GM18526 (cell line): Measurements from ENCODE around the gene FXYD6.

Source experiments
- POLR2A ChIP-seq: IDR thresholded peaks from 3 replicates; pipeline ENCODE4 v1.6.1; 2011; ENCODE audit not compliant: insufficient read length; ENCODE audit errors: extremely low read depth

FXYD6 gene

GRCh38 chr11:117870103-117870952, 6.1 kb downstream of the FXYD6 start:
- no peak for TF ChIP-seq POLR2A

DNA sequence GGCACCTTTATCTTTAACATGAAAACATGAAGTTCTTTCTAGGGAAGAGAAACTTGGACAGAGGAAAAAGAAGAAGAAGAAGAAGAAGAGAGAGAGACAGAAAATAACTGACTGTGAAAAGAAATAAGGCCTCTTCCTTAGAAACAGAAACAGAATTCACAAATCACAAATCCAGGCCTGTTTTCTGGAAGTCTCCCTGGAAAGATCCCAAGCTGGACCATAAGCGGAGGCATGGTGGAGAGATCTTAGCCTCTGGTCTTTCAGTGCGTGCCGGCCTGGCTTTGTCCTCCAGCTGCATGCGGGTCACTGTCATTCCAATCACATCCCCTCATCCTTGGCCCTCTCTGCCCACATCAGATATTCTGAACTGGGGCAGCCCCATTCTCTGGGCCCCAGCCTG, 6.9 kb downstream of the FXYD6 start:
- no peak for TF ChIP-seq POLR2A

- no peak for TF ChIP-seq POLR2A
Observed at GRCh38 chr11:117868815-117869561, 7.5 kb downstream of the FXYD6 start.

GRCh38 chr11:117868088-117868487, 8.4 kb downstream of the FXYD6 start:
- TF ChIP-seq POLR2A, result no peak

DNA sequence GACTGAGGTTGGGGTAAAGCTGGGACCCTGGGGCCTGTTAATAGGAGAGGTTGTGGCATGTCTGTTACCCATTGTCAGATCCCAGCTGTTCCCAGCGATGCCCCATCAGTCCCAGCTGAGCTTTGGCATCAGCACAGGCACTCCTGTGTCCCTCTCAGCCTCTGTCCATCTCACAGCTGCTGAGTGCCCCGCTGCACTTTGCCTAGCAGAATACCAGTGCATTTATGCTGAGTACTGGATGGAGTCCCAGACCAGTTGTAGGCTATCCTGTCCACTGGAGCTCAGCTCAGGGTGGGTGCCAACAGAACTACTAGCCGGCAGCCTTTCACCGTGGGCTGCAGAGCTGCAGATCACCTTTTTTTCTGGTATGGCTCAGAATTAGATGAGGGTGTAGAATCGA, 9.9 kb downstream of the FXYD6 start:
- no peak for TF ChIP-seq POLR2A

- TF ChIP-seq POLR2A, result no peak
Observed at GRCh38 chr11:117863383-117863782, 13.1 kb downstream of the FXYD6 start.

GRCh38 chr11:117862753-117863152, 13.7 kb downstream of the FXYD6 start:
- no peak for TF ChIP-seq POLR2A

DNA sequence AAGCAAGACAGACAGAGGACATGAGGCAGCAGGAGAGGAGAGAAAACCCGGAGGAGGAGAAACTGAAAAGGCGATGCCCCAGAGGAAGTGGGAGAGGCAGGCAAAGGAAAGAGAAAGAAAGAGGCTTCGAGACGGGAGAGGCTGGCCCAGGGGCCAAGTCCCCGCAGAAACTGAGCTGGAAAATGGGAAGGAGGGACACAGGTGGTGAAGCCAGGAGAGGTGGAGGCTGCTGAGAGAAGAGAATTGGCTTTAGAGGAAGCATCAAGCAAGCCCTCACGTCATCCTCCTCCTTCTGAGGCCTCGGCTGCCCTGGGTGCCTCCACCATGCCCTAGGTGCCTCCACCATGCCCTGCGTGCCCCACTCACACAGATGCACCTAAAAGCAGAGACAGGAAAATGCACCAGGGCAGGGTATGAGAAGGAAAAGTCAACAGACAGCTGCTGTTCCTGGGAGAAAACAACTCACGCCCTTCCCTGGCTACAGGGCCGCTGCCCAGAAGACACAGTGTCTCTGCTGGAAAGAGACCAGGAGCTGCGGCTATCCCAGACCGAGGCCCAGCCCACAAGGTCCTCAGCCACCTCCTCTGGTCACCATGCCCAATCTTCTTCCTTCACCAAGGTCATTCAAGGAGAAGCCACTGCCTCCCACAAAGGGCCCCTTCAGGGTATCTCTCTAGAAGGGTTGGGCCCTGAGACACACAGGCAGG, 14.3 kb downstream of the FXYD6 start:
- TF ChIP-seq POLR2A, result no peak

- no peak for TF ChIP-seq POLR2A
Observed at GRCh38 chr11:117861151-117862018, 15.1 kb downstream of the FXYD6 start.

DNA sequence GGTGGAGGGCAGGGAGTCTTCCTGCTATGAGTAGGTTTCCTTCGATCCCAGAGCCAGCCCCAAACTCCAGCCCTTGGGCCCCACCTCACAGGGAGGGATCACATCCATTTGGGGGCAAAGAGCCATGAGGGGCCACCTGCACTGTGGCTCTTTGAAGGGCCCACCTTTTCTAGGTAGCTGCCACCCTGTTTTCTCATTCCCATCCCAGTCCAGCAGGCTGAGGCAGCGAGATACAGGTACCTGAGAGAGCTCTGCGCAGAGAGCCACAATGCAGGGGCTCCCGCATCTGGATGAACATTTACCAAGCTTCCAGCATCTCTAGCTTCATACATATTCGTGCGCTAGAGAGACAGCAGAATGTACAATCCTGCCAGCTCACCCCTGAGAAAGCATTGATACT, 16.3 kb downstream of the FXYD6 start:
- TF ChIP-seq POLR2A, result no peak

- TF ChIP-seq POLR2A, result no peak
Observed at GRCh38 chr11:117859488-117860112, 16.9 kb downstream of the FXYD6 start.

- no peak for TF ChIP-seq POLR2A
Observed at GRCh38 chr11:117859061-117859460, 17.4 kb downstream of the FXYD6 start.

GRCh38 chr11:117857734-117858414, 18.6 kb downstream of the FXYD6 start:
- no peak for TF ChIP-seq POLR2A
